IMR-90 (cell line): Measurements from ENCODE around the gene CDC42BPG. TPM values are rescaled to one million over a fixed set of nuclear protein-coding genes. Genes with fewer than 3 reads are reported as not detected.

Experiments used
- ATAC-seq: fragments of 200-7000 bp; cut with Tn5 transposase; 2 replicates; pipeline ENCODE4 v1.9.1; 2020; ENCODE audit warnings: low read depth, mild to moderate bottlenecking, moderate library complexity
- BruUV-seq: library from RNA; stranded (reverse); fragments of 400-500 nt; replicated peaks from 2 replicates; lab custom pipeline; 2021; lab: Mats Ljungman, UMichigan
- CTCF ChIA-PET: fragments of 300-600 bp; formaldehyde crosslinking; extraction: SDS; loops from one replicate; lab custom pipeline; 2021; ENCODE audit warnings: antibody characterized with exemption; lab: Yijun Ruan, JAX
- POLR2A ChIA-PET: fragments of 300-600 bp; sonication (Branson Sonifier 250); formaldehyde crosslinking; loops from one replicate; lab custom pipeline; 2022; ENCODE audit warnings: antibody characterized with exemption; ENCODE audit not compliant: unreplicated experiment; lab: Charles Lee
- DNase-seq: peaks from one replicate; pipeline ENCODE4 v3.0.0; 2013
- H2AFZ ChIP-seq: replicated peaks from 2 replicates; pipeline ENCODE3; 2013; ENCODE audit warnings: low read length, mild to moderate bottlenecking; ENCODE audit not compliant: poor library complexity
- H2AK5ac ChIP-seq: 2 replicates; pipeline ENCODE4 v1.6.1; 2013; ENCODE audit warnings: low read depth, low read length, inconsistent platforms
- H2AK9ac ChIP-seq: replicated peaks from 2 replicates; pipeline ENCODE3; 2013; ENCODE audit warnings: mild to moderate bottlenecking, low read depth, low read length, moderate library complexity; ENCODE audit not compliant: poor library complexity
- H2BK120ac ChIP-seq: 2 replicates; pipeline ENCODE4 v1.6.1; 2013; ENCODE audit warnings: low read depth, low read length, inconsistent platforms
- H2BK15ac ChIP-seq: 3 replicates; pipeline ENCODE4 v1.6.1; 2013; ENCODE audit warnings: low read depth, low read length, inconsistent platforms
- H2BK20ac ChIP-seq: 2 replicates; pipeline ENCODE4 v1.6.1; 2013; ENCODE audit warnings: low read depth, mild to moderate bottlenecking, inconsistent platforms, low read length, moderate library complexity
- H2BK5ac ChIP-seq: 2 replicates; pipeline ENCODE4 v1.6.1; 2013; ENCODE audit warnings: mild to moderate bottlenecking, low read depth, low read length, inconsistent platforms; ENCODE audit not compliant: poor library complexity, severe bottlenecking
- H3K14ac ChIP-seq: replicated peaks from 2 replicates; pipeline ENCODE4 v1.6.1; 2013; ENCODE audit warnings: low read depth, low read length, inconsistent platforms
- H3K18ac ChIP-seq: 2 replicates; pipeline ENCODE4 v1.6.1; 2013; ENCODE audit warnings: low read depth, low read length, control low read depth
- H3K23ac ChIP-seq: 2 replicates; pipeline ENCODE4 v1.6.1; 2013; ENCODE audit warnings: low read depth, low read length, inconsistent platforms
- H3K27ac ChIP-seq: 2 replicates; pipeline ENCODE4 v1.5.1; 2013; ENCODE audit warnings: mild to moderate bottlenecking, control low read depth, low read length; ENCODE audit not compliant: insufficient read depth
- H3K27me3 ChIP-seq: 2 replicates; pipeline ENCODE4 v1.6.1; 2013; ENCODE audit warnings: low read length; ENCODE audit not compliant: control insufficient read depth, insufficient read depth
- H3K36me3 ChIP-seq: 2 replicates; pipeline ENCODE4 v1.6.1; 2013; ENCODE audit warnings: low read length, mixed read lengths; ENCODE audit not compliant: control insufficient read depth, insufficient read depth
- H3K4ac ChIP-seq: 2 replicates; pipeline ENCODE4 v1.6.1; 2013; ENCODE audit warnings: low read depth, low read length, inconsistent platforms
- H3K4me1 ChIP-seq: 2 replicates; pipeline ENCODE4 v1.6.1; 2013; ENCODE audit warnings: low read length, mixed read lengths; ENCODE audit not compliant: control insufficient read depth, insufficient read depth
- H3K4me2 ChIP-seq: 2 replicates; pipeline ENCODE4 v1.6.1; 2013; ENCODE audit warnings: low read depth, mild to moderate bottlenecking, control low read depth, low read length, moderate library complexity
- H3K4me3 ChIP-seq: 2 replicates; pipeline ENCODE4 v1.5.1; 2013; ENCODE audit warnings: low read depth, mild to moderate bottlenecking, control low read depth, low read length, moderate library complexity; ENCODE audit not compliant: insufficient read depth
- H3K56ac ChIP-seq: 2 replicates; pipeline ENCODE4 v1.6.1; 2013; ENCODE audit warnings: low read length, inconsistent platforms; ENCODE audit not compliant: insufficient read depth; ENCODE audit errors: extremely low read depth
- H3K79me1 ChIP-seq, 2 experiments: 2 replicates each; pipeline ENCODE4 v1.6.1; 2013; ENCODE audit warnings: low read length in 2 of 2, inconsistent platforms in 1 of 2, low read depth in 1 of 2
- H3K9ac ChIP-seq: 2 replicates; pipeline ENCODE4 v1.6.1; 2013; ENCODE audit warnings: low read depth, low read length, control low read depth
- H3K9me1 ChIP-seq: 2 replicates; pipeline ENCODE4 v1.6.1; 2013; ENCODE audit warnings: low read length, inconsistent platforms; ENCODE audit not compliant: insufficient read depth
- H3K9me3 ChIP-seq: 2 replicates; pipeline ENCODE4 v1.6.1; 2013; ENCODE audit warnings: low read length; ENCODE audit not compliant: control insufficient read depth, insufficient read depth
- H4K20me1 ChIP-seq: 2 replicates; pipeline ENCODE4 v1.6.1; 2013; ENCODE audit warnings: low read length, inconsistent platforms; ENCODE audit not compliant: insufficient read depth
- H4K5ac ChIP-seq: 2 replicates; pipeline ENCODE4 v1.6.1; 2013; ENCODE audit warnings: mild to moderate bottlenecking, low read depth, low read length, control low read depth
- H4K8ac ChIP-seq, 2 experiments: 2 replicates each; pipeline ENCODE4 v1.6.1; 2013; ENCODE audit warnings: low read depth in 2 of 2, low read length in 2 of 2, control low read depth in 1 of 2, inconsistent platforms in 1 of 2
- H4K91ac ChIP-seq: 2 replicates; pipeline ENCODE4 v1.6.1; 2013; ENCODE audit warnings: low read depth, low read length, inconsistent platforms; ENCODE audit not compliant: insufficient read depth
- FOS ChIP-seq: fragments of 150-350 bp; IDR thresholded peaks from 2 replicates; pipeline ENCODE4 v1.6.1; 2016; ENCODE audit warnings: low read depth, low read length
- MAFK ChIP-seq: IDR thresholded peaks from 2 replicates; pipeline ENCODE4 v1.6.1; 2012; ENCODE audit warnings: low read depth, low read length, improper control_type of control experiment
- MAZ ChIP-seq: IDR thresholded peaks from 2 replicates; pipeline ENCODE4 v1.6.1; 2012; ENCODE audit warnings: low read depth, mild to moderate bottlenecking, low read length, improper control_type of control experiment, moderate library complexity, borderline replicate concordance
- POLR2A ChIP-seq: IDR thresholded peaks from 2 replicates; pipeline ENCODE4 v1.6.1; 2012; ENCODE audit warnings: mild to moderate bottlenecking, low read depth, low read length
- WGBS, 2 experiments: methylation state at CpG; one replicate each; pipeline versions ENCODE4 v1.1.5 to v1.1.7; 2013; ENCODE audit warnings: missing lambda C conversion rate in 2 of 2; ENCODE audit not compliant: insufficient read length in 1 of 2; ENCODE audit errors: extremely low coverage in 2 of 2; 5-methylcytosine and 5-hydroxymethylcytosine counted together
- dilution Hi-C: fragments of 300-500 bp; cut with HindIII; formaldehyde crosslinking; loops from one replicate; pipeline ENCODE4 v1.14.3; 2018; ENCODE audit warnings: low sequenced_read_pairs; ENCODE audit not compliant: unreplicated experiment
- in situ Hi-C: fragments of 300-500 bp; cut with MboI; formaldehyde crosslinking; loops from 3 replicates; pipeline ENCODE4 v1.14.3; 2019; ENCODE audit warnings: low sequenced_read_pairs, inconsistent platforms, mixed read lengths
- intact Hi-C: fragments of 100-400 bp; cut with micrococcal nuclease; formaldehyde crosslinking; loops from 2 replicates; pipeline ENCODE4 v1.10.0; 2022
- polyA plus RNA-seq, 3 experiments: library from polyadenylated mRNA; depleted of rRNA; stranded (reverse); fragments of >200 nt; gene quantifications; 2 replicates each; pipeline ENCODE4 v1.2.3, GENCODE V29; 2012; ENCODE audit warnings: low replicate concordance in 1 of 3
- total RNA-seq: library from RNA; depleted of rRNA; stranded (reverse); fragments of >200 nt; gene quantifications from 2 replicates; pipeline ENCODE4 v1.2.3, GENCODE V29; 2012

Gene CDC42BPG
- total and polyA plus RNA-seq, 2 of the 4 experiments (the other 2 are of a cell fraction): under 0.01 to 0.12 TPM

- peak overlapping the region; percentile 80; the same call in 1 of the 2 replicates for H2AK5ac ChIP-seq
- H3K9me1 ChIP-seq: no peaks in the 10 kb centered on the region
- BruUV-seq: no TSS peak
- H2BK15ac ChIP-seq: no peak overlapping the region
- POLR2A ChIA-PET: no interaction called here
- H3K23ac ChIP-seq: no peak overlapping the region
- TF ChIP-seq MAFK: no peak
- TF ChIP-seq MAZ: peak; percentile 39; the same call in 1 of the 2 replicates
- TF ChIP-seq FOS: peak; percentile 12; the same call in 1 of the 2 replicates
- TF ChIP-seq POLR2A: no peak
- no peak overlapping the region for H3K9ac ChIP-seq
- H3K79me1 ChIP-seq: peaks cover 0 to 4% of the 10 kb centered on the region in 2 experiments; a peak in 1 of 4 replicates
- CTCF ChIA-PET: interaction anchor here (0.6 to 0.8 kb wide), 2 partner anchors 51 to 169 kb away, joined by 3 read pairs; no protein-coding TSS in a partner anchor
- ATAC-seq (no peak), DNase-seq (no peak)
- H3K4me1 ChIP-seq: peaks cover 8% of the 10 kb centered on the region
- H3K4ac ChIP-seq: peak overlapping the region; percentile 62; the same call in 1 of the 2 replicates
- peak overlapping the region; percentile 29 for H2AK9ac ChIP-seq
- H3K9me3 ChIP-seq: no peaks in the 10 kb centered on the region
- H3K56ac ChIP-seq: no peak overlapping the region
- H2BK120ac ChIP-seq: peak overlapping the region; percentile 56
- H2AFZ ChIP-seq: peak overlapping the region; percentile 78
- H3K14ac ChIP-seq: no peak overlapping the region
- H4K5ac ChIP-seq: no peak overlapping the region; the same call in none of the 2 replicates
- H3K4me2 ChIP-seq: no peak overlapping the region
- peak overlapping the region; percentile 49; the same call in 1 of the 2 replicates for H2BK20ac ChIP-seq
- H4K8ac ChIP-seq: peak overlapping the region in 1 of 2 experiments; percentile 31; a peak in 2 of 4 replicates
- dilution Hi-C loops (no loop called here), in situ Hi-C loops (loop anchor here (10.0 kb wide), 1 partner anchor 162 kb away; no protein-coding TSS in a partner anchor), intact Hi-C loops (no loop called here)
- no peak overlapping the region; the same call in 1 of the 2 replicates for H3K27ac ChIP-seq
- no peaks in the 10 kb centered on the region for H4K20me1 ChIP-seq
- no peak overlapping the region for H3K4me3 ChIP-seq
- H2BK5ac ChIP-seq: peak overlapping the region; percentile 49
- H3K27me3 ChIP-seq: no peaks in the 10 kb centered on the region
- H3K36me3 ChIP-seq: no peaks in the 10 kb centered on the region
- 82% methylated on average over 5 of the region's 19 CpGs; no CpG with 5 or more reads in 1 of the 2 experiments for WGBS, 2 experiments
- peak overlapping the region; percentile 26; the same call in 1 of the 2 replicates for H4K91ac ChIP-seq
- H3K18ac ChIP-seq: no peak overlapping the region
Measured at GRCh38 chr11:64842851-64843685, 1.4 kb downstream of the CDC42BPG start.
